T-helper 9 cell (primary cell): ENCODE measurements around the gene TBC1D20.

Experiments
- DNase-seq: peaks from one replicate; pipeline ENCODE4 v3.0.0-alpha.2; 2020

TBC1D20 gene

DNA sequence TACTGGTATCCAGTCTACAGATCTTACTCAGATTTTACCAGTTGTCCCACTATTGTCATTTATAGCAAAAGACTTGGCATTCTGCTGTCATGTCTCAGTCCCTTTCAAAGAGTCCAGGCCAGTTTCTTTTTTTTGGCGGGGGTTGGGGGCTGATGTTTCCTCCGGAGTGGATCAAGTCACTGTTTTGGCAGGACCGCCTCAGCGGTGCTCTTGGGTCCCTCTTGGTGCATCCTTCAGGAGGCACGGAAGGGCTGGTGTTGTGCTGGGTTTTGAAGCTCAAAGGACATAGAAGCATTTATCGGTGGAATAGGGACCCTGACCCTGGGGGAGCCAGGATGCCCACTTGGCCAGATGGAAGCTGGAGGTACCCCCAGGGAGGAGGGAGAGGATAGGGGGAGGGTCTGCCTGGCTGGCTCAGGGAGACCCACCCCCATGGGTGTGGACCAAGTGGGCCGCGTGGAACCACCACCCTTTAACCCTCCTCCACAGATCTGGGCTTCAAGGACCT lies 43.4 kb downstream of the TBC1D20 start:
- DNase-seq: no peak

DNA sequence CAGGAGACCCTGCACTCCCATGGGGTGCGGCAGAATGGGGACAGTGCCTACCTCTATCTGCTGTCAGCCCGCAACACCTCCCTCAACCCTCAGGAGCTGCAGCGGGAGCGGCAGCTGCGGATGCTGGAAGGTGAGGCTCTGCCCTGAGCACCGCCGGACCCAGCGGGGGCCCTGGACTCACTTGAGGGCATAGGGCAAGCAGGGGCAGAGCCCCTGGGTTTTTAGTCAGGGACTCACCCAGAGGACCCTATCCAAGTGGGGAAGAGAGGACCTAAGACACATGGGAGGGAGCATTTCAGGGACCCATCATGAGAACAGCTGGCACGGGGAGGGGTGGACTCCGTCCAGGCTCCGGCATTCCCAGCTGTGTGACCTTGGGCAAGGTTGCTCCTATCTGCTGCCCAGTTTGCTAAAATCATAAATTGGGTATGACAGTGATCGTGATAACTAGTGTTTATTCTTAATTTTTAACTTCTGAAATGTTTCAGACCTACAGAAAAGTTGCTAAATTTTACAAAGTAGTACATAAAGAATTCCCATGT lies 44.5 kb downstream of the TBC1D20 start:
- no peak for DNase-seq

GRCh38 chr20:416950-417800 lies 45.2 kb downstream of the TBC1D20 start:
- no peak for DNase-seq

GRCh38 chr20:415820-416322 lies 46.5 kb downstream of the TBC1D20 start:
- no peak for DNase-seq

DNA sequence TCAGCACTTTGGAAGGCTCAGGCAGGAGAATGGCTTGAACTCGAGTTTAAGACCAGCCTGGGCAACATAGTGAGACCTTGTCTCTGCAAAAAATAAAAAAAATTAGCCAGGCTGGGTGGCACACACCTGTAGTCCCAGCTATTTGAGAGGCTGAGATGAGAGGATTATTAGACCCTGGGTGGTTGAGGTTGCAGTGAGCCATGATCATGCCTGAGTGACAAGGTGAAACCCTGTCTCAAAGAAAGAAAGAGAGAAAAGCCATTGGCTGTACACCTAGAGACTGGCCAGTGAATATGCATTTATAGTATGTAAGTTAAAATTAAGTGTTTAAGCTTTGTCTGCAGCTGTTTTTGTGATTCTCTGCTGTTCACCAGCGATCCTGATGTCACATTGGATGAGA lies 48.2 kb downstream of the TBC1D20 start:
- no peak for DNase-seq

- no peak for DNase-seq
Measured at GRCh38 chr20:412081-412480, 50.3 kb downstream of the TBC1D20 start.

DNA sequence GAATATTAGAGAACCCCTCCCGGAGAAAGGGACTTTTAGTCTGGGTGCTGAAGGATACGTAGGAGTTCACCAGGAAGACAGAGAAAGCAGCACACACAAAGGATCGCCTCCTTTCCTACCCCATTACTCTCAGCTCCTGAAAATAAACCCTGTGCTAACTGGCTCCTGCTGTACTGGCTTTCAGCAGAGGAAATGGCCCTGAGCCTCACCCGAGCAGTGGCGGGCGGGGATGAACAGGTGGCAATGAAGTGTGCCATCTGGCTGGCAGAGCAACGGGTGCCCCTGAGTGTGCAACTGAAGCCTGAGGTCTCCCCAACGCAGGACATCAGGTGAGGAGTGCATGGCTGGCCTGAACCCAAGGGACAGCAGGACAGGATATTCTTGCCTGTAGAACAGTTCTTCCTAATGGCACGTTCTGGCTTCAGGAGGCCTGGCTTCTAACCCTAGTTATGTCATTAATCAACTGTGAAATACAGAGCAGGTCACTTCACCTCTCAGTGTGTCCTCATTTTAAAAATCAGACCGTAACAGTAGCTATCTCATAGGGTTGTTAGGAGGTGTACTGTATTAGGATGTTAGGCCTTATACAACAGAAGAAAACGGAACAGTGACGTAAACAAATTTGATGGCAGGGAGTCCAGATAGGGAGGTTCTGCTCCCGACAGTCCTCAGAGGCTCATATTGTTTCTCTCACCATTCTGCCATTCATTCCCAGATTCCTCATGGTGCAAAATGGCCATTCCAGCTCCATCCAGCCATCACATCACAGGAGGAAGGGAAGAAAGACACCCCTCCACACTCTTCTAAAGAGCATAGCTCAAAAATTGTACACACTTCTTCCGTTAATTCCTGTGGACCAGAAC lies 52.4 kb downstream of the TBC1D20 start:
- no peak for DNase-seq

- DNase-seq: no peak
Measured at GRCh38 chr20:408843-409696, 53.3 kb downstream of the TBC1D20 start.

- peak; percentile 84 for DNase-seq
Measured at GRCh38 chr20:407953-408842, 54.1 kb downstream of the TBC1D20 start, which contains the start of gene RBCK1. RBCK1 (plus strand) TSS chr20:408299; CDS start chr20:408758, 459 bp downstream.

GRCh38 chr20:407133-407952 lies 55.0 kb downstream of the TBC1D20 start:
- DNase-seq: peak; percentile 61

DNA sequence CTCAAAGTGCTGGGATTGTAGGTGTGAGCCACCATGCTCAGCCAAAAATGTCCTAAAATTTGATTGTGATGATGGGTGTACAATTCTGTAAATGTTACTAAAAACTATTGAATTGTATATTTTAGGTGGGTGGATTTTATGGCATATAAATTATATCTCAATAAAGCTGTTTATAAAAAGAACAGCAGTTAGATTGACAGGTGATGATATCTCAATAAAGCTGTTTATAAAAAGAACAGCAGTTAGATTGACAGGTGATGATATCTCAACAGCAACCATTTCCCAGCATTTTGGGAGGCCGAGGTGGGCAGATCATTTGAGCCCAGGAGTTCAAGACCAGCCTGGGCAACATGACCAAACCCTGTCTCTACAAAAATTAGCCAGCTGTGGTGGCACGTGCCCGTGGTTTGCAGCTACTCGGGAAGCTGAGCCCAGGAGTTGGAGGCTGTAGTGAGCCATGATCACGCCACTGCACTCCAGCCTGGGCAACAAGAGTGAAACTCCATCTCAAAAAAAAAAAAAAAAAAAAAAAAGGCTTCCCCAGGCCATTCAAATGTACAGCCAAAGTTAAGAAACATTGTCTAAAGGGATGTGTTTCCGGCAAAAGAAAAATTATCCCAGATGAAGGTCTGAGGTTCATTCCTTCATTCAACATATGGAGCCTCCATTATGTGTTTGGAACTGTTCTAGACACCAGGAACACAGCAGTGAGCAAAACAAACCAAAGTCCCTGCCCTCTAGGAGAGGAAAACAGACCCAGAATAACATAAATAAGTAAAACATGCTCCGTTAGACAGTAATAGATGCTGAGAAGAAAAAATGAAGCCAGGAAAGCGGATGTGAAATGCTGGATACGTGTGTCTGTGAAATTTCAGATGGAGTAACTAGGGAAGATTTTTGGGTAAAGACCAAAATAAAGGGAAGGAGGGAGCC lies 55.9 kb downstream of the TBC1D20 start:
- DNase-seq: no peak

GRCh38 chr20:404088-404487 lies 58.2 kb downstream of the TBC1D20 start:
- no peak for DNase-seq

- no peak for DNase-seq
Measured at GRCh38 chr20:403582-403957, 58.8 kb downstream of the TBC1D20 start.

GRCh38 chr20:402898-403581 lies 59.3 kb downstream of the TBC1D20 start:
- DNase-seq: no peak

DNA sequence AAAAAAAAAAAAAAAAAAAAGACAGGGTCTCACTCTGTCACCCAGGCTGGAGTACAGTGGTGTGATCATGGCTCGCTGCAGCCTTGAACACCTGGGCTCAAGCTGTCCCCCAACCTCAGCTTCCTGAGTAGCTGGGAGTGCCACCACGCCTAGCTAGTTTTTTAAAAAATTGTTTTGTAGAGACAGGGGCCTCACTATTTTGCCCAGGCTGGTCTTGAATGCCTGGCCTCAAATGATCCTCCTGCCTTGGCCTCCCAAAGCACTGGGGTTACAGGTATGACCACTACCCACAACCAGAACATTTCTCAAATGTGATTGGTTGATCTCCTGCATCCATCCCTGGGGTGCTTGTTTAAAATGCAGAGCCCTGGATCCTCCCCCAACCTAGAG lies 59.8 kb downstream of the TBC1D20 start:
- DNase-seq: no peak

GRCh38 chr20:401682-402495 lies 60.4 kb downstream of the TBC1D20 start:
- DNase-seq: no peak
